SK-N-SH treated with all-trans-retinoic acid at 6 μM for 48 hours (cell line): Measurements from ENCODE around the gene GPR119.

Experiments
- ISL1 ChIP-seq: fragments of 250-450 bp; sonication (Bioruptor Pico); IDR thresholded peaks from 2 replicates; pipeline ENCODE4 v2.1.2; 2022; ENCODE audit warnings: mild to moderate bottlenecking, moderate library complexity
- PATZ1 ChIP-seq: fragments of 250-450 bp; sonication (Bioruptor Pico); IDR thresholded peaks from 2 replicates; pipeline ENCODE4 v1.8.0; 2020; ENCODE audit warnings: mild to moderate bottlenecking, moderate library complexity, borderline replicate concordance
- ZFP30 ChIP-seq: fragments of 450-650 bp; formaldehyde crosslinking; IDR thresholded peaks from 2 replicates; pipeline ENCODE4 v1.5.0; 2022; ENCODE audit warnings: mild to moderate bottlenecking, moderate library complexity

GRCh38 chrX:130418740-130419139 lies 33.3 kb upstream of the GPR119 start:
- TF ChIP-seq ISL1 (no peak), ZFP30 (CRISPR knock-in tag) (no peak), PATZ1 (CRISPR knock-in tag) (no peak)
